ENCODE results near the gene SKAP2.

SKAP2 gene

DNA sequence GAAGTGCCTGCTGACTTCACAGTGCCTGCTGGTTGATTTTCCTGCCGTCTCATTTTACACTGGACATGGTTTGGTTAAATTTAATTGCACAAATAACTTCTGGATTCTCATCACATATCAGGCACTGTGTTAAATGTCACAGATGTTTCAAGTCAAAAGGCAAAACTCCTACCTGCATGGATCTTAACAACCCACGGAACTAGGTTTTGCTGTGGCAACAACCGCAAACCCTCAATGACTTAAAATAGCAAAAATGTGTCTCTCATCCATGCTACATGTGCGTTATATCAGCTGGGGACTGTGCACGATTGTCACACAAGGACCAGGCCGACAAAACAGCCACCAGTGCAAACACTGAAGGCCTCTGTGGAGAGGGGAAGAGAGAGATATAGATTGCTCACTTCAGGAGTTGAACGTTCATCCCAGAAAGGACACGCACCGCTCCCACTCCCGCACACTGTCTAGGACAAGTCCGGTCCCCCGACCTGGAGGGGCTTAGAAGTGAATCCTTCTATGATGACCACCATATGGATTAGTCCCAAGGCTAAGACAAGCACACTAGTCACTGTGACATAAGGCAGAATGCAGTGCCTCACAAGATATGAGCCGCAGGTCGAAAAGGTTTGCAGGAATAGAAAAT lies 233.3 kb downstream of the SKAP2 start:
- no peak for DNase-seq

DNA sequence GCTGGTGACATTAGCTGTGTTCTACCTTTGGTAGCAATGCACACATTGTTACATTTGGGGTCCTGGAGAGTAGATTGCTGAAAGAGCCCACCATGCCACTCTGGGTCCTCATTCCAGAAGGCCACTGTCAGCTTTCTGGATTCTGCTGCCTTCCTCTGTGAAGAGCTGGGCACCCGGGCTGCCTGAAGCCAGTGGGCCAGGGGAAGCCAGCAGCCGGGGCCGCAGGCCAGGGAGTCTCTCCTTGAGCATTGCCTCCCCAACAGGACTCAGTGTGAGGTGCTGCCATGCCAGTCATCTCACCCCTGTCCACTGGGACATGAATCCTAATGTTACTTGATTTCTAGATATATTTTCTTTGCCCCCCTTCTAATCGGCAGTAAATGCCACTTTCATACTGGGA lies 234.0 kb downstream of the SKAP2 start:
- no peak for DNase-seq

DNA sequence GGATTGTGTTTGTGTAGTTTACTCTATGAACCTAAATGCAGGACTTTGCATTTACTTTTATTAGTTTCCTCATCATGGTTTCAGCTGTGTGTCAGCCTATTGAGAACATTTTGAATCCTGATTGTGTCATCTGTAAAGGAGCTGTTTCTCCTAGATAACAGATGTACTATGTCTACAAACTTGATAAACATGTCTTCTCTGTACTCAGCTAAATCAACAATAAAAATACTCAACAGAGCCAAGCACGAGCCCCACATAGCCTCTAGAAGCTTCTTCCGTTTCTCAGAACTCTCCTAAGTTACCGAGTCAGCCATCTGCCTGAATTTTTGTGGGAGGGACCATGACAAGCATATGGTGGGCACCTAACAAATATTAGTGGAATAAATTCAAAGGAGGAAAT lies 234.7 kb downstream of the SKAP2 start:
- no peak for DNase-seq

DNA sequence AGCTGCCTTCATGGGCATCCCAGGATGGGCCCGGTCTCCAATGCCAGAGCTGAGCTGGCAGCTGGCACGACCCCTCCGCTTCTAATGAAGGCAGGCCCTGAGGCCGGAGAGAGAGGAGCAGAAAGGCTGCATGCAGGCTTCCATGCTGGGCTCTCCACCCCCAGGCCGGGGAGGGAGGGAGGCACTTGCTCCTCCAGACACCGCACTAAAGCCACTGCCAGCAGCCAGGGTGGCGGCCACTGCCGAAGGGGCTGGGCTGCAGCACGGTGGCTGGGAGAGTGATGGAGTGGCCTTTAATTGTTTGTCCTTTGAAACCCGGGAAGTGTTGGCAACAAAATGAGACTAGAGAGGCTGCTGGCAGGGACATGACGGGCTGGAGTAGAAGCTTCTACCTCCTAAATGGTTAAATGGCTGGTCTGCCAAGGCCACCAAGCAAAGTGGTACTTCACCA lies 236.5 kb downstream of the SKAP2 start:
- no peak for DNase-seq

DNA sequence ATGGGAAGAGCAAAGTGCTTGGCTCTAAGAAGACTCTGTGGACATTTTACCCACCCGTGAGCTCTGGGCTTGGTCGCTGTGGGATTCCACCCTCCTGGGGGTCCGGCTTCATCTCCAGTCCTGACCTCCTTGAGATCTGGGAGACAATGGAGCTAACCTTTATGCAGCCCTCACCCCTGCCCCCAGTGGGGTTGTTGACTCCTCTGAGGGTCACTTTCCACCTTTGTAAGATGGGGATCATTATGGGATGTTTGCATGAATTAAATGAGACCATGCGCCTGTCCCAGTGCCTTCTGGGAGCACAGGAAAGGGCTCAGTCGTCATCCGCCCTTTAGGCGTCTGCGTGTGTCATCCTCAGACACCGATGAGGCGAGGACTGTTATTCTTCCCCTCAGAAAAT lies 237.2 kb downstream of the SKAP2 start:
- no peak for DNase-seq

DNA sequence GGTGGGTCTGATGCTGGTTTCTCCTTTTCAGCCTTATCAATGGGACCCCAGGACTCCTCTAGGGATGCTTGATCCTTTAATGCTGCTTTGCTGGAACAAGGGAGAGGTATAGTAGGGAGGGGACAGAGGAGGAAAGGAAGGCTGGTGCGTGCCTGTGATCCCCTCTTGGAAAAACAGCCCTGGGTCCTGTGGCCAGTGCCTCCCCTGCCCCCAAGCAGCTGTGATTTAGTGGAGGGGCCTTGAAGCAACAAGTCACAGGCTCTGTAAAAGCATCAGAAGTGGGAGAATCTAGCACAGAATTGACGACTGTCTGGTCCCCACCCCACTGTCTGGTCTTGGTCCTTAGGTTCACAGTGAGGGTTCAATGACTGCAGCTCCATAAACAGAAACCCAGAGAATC lies 237.7 kb downstream of the SKAP2 start:
- DNase-seq, result no peak

DNA sequence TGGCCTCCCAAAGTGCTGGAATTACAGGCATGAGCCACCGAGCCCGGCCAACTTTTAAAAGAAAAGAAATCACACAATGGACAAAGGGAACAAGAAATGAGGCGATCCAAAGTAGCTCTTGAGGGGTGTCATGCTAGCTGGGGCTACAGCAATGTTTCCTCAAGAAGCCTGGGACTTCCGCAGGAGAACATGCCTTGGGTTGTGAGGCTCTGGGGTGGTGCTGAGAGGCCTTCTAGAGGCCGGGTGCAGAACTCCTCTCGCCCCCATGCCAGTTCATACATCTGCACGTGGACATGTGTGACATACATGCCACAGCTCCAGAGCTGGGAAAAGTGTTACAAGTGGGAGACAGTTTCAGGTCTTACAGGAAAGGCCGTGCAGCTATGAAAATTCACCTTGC lies 238.2 kb downstream of the SKAP2 start:
- no peak for DNase-seq

DNA sequence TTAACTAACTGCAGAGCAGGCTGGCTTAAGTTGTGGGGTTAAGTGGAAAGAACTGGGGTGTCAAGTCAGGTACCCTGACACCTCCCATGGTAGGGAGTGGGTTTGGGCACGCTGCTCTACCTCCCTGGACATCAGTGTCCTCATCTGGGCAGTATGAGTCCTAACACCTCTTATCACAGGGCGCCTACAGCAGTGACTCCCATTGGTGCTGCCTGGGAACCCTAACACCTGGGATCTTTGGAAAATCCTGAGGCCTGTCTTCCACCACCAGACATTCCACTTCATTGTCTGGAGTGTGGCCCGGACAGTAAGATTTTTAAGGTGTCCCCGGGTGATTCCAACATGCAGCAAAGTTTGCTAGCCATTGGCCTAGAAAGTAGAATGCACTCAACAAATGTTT lies 239.1 kb downstream of the SKAP2 start:
- DNase-seq, result no peak

DNA sequence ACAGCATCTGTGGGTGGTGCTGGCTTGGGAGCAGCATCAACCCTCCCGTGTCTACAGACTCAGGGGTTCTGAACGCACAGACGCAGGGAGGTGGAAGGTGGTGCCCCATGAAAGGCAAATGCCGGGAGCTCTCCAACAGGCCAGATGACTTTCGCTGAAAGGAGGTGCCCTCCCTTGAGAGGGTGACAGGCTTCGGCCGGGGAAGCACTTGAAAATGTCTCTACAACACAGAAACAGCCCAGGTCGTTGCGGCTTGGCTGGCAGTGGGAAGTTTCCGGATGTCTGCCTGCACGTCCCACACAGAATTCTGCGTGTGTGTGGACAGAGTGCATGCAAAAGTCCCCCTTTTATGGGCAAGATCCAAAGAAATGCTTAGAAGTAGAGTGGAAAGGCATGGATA lies 239.6 kb downstream of the SKAP2 start:
- no peak for DNase-seq

DNA sequence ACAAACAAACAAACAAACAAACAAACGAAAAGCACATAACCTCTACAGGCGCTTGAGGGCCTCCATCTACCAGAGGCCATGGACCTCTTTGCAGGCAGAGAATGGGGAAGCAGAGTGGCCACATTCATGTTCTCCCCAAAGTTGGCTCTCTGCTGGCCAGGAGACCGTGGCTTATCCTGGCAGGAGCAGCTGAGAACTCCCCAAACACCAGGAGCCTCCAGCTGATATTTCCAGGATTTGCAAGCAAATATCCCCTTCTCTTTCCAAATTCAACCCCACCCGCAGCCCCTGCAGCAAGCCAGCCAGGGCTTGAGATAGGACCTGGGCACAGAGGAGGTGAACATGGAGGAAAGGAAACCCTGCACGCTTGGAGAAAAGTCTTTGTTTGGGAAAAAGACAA lies 240.0 kb downstream of the SKAP2 start:
- no peak for DNase-seq

DNA sequence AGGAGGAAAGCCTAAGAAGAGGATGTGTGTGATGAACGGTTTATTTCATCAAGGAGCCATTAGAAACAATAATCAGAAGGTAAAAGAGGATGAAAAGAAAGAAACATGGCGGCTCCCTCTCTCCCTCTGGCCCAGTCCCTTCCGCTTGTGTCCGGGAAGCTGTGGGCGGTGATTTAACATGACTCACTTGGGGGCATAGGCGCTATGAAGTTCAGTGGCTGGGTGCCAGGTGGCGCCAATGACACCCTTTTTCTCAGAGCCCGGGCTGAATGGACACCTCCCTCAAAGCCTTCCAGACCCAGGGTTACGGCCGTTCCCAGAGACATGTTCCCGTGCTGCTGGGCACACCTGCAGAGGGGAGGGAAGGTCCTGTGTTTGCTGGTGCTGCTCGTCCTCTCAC lies 244.0 kb downstream of the SKAP2 start:
- no peak for DNase-seq

DNA sequence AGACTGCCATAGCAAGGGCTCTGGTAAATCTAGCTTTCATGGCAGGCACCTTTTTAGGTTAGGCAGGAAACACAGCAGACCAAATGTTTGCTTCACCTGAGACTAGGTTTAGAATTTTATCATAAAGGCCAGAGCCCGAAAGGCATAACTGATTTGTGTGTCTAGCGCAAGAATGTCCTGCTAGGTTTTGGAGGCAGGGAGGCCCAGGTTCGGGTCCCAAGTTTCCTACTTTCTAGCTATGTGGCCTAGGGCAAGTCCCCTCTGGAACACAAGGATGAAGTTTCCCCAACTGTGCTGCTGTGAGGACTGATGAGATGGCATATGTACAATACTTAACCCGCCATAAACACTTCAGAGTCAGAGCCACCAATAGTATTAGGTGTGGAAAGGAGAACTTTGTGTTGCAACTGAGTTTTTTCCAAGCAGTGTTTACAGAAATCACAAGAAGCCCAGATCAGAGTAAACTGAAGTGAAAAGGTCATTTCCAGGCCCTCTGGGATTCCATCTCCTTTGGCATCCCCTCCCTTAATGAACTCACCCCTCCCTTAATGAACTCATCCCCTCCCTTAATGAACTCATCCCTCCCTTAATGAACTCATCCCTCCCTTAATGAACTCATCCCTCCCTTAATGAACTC lies 244.9 kb downstream of the SKAP2 start:
- no peak for DNase-seq

DNA sequence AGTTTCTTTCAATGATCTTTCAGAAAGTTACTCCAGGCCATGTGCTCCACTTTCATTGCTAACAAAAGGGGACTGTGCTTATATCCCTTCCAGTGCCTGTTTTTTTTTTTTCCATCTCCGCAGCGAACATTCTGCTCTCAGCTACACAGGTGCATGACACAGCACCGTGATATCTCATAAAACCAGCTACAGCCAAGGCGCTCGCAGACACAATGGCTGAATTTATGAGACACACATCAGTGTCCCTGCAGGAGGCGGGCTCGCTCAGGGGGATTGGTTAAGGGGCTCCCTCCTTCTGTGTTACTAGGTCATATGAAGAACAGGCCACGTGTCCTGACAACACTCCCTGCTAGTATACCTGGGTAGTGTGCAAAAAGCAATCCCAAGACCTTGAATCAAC lies 245.5 kb downstream of the SKAP2 start:
- DNase-seq, result no peak

DNA sequence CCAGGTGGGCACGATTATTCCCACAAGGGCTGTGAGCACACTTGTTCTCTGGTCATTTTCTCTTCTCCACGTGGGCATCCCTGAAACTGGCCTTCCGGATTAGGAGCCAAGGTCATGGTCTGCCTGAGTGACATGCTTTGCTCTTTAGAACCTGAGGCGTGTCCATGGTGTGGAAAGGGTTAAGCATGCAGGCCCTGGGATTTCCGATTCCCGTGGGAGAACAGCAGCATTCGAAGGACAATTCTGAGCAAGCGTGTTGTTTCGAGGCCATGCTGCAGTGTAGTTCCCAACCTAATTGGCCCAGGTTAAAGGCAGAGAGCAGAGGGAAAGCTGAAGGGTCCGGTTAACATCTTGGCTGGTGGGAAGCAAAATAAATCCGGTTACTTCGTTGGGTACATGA lies 245.9 kb downstream of the SKAP2 start:
- DNase-seq, result no peak

All from Kasumi-1 (cell line).